HG03103 (cell line): ENCODE measurements around the gene MRNIP.
"Not testable (repeated sequence)": the region's sequence is repeated elsewhere in the genome, so short reads cannot be mapped to it uniquely, and the experiment has no call there.

Experiments used
- ATAC-seq: cut with Tn5 transposase; IDR thresholded peaks from one replicate; pipeline ENCODE4 v1.9.1; 2021; ENCODE audit warnings: low read depth; ENCODE audit not compliant: unreplicated experiment

The MRNIP gene

GRCh38 chr5:179872055-179872827 lies 13.6 kb upstream of the MRNIP start:
- ATAC-seq, result no peak

- ATAC-seq, result not testable (repeated sequence)
Measured at GRCh38 chr5:179871533-179871932, 12.9 kb upstream of the MRNIP start.

- no peak for ATAC-seq
Measured at GRCh38 chr5:179870952-179871351, 12.3 kb upstream of the MRNIP start.

GRCh38 chr5:179870403-179870903 lies 11.8 kb upstream of the MRNIP start:
- ATAC-seq, result no peak

GRCh38 chr5:179869641-179870402 lies 11.2 kb upstream of the MRNIP start:
- ATAC-seq, result no peak

GRCh38 chr5:179869101-179869500 lies 10.5 kb upstream of the MRNIP start:
- ATAC-seq, result no peak

- ATAC-seq, result no peak
Measured at GRCh38 chr5:179868541-179868940, 9.9 kb upstream of the MRNIP start.

- no peak for ATAC-seq
Measured at GRCh38 chr5:179867476-179867875, 8.9 kb upstream of the MRNIP start.

- ATAC-seq, result no peak
Measured at GRCh38 chr5:179867079-179867465, 8.5 kb upstream of the MRNIP start.

- ATAC-seq, result no peak
Measured at GRCh38 chr5:179866241-179867078, 7.8 kb upstream of the MRNIP start.

GRCh38 chr5:179865491-179866240 lies 7.0 kb upstream of the MRNIP start:
- no peak for ATAC-seq

- no peak for ATAC-seq
Measured at GRCh38 chr5:179864686-179865085, 6.1 kb upstream of the MRNIP start.

- no peak for ATAC-seq
Measured at GRCh38 chr5:179863449-179864085, 5.0 kb upstream of the MRNIP start.

GRCh38 chr5:179862891-179863290 lies 4.3 kb upstream of the MRNIP start:
- ATAC-seq, result no peak

- ATAC-seq, result no peak
Measured at GRCh38 chr5:179862296-179862695, 3.7 kb upstream of the MRNIP start.

- no peak for ATAC-seq
Measured at GRCh38 chr5:179860301-179860700, 1.7 kb upstream of the MRNIP start.

GRCh38 chr5:179858241-179858585 lies 404 bp downstream of the MRNIP start:
- peak; percentile 25 for ATAC-seq

- no peak for ATAC-seq
Measured at GRCh38 chr5:179854356-179854755, 4.3 kb downstream of the MRNIP start.

GRCh38 chr5:179852993-179853547 lies 5.5 kb downstream of the MRNIP start:
- peak; percentile 89 for ATAC-seq

GRCh38 chr5:179841621-179842020 lies 17.0 kb downstream of the MRNIP start:
- no peak for ATAC-seq
